H9 (cell line): ENCODE data around the gene CDKAL1. TPM values are rescaled to one million over a fixed set of nuclear protein-coding genes. Genes with fewer than 3 reads are reported as not detected.

Experiments used
- DNase-seq: peaks from one replicate; pipeline ENCODE4 v3.0.0-alpha.2; 2017
- H2AFZ ChIP-seq: one replicate; pipeline ENCODE4 v1.6.1; 2013; ENCODE audit warnings: mild to moderate bottlenecking, low read length, control low read depth, moderate library complexity
- H2AK5ac ChIP-seq: 2 replicates; pipeline ENCODE4 v1.6.1; 2013; ENCODE audit warnings: low read length, control low read depth, mixed read lengths; ENCODE audit not compliant: insufficient read length
- H2BK120ac ChIP-seq: one replicate; pipeline ENCODE4 v1.6.1; 2013; ENCODE audit warnings: low read depth, mild to moderate bottlenecking, low read length, control low read depth, inconsistent platforms; ENCODE audit not compliant: poor library complexity, severe bottlenecking
- H2BK12ac ChIP-seq: 2 replicates; pipeline ENCODE4 v1.6.1; 2013; ENCODE audit warnings: low read length, control low read depth, mixed read lengths, low read depth; ENCODE audit not compliant: insufficient read length
- H2BK15ac ChIP-seq: 2 replicates; pipeline ENCODE4 v1.6.1; 2013; ENCODE audit warnings: low read depth, low read length, control low read depth
- H2BK20ac ChIP-seq: one replicate; pipeline ENCODE4 v1.6.1; 2013; ENCODE audit warnings: low read depth, mild to moderate bottlenecking, low read length, control low read depth, inconsistent platforms; ENCODE audit not compliant: poor library complexity, severe bottlenecking
- H2BK5ac ChIP-seq: 2 replicates; pipeline ENCODE4 v1.6.1; 2013; ENCODE audit warnings: low read length, control low read depth, mixed read lengths; ENCODE audit not compliant: insufficient read length
- H3K14ac ChIP-seq: 2 replicates; pipeline ENCODE4 v1.6.1; 2013; ENCODE audit warnings: low read length, control low read depth; ENCODE audit not compliant: insufficient read depth
- H3K18ac ChIP-seq: 2 replicates; pipeline ENCODE4 v1.6.1; 2013; ENCODE audit warnings: low read depth, mild to moderate bottlenecking, mixed read lengths, low read length, control low read depth; ENCODE audit not compliant: insufficient read length
- H3K23ac ChIP-seq: 2 replicates; pipeline ENCODE4 v1.6.1; 2013; ENCODE audit warnings: low read length, control low read depth, mixed read lengths, low read depth; ENCODE audit not compliant: insufficient read length
- H3K23me2 ChIP-seq: 2 replicates; pipeline ENCODE4 v1.6.1; 2013; ENCODE audit warnings: low read depth, mild to moderate bottlenecking, mixed read lengths, low read length, control low read depth; ENCODE audit not compliant: insufficient read length, poor library complexity, severe bottlenecking
- H3K27ac ChIP-seq: 2 replicates; pipeline ENCODE4 v1.5.1; 2013; ENCODE audit warnings: low read length, control low read depth, mixed read lengths, low read depth; ENCODE audit not compliant: insufficient read length
- H3K27me3 ChIP-seq: 2 replicates; pipeline ENCODE4 v1.6.1; 2013; ENCODE audit warnings: low read length, control low read depth, inconsistent platforms; ENCODE audit not compliant: insufficient read depth
- H3K4ac ChIP-seq: 2 replicates; pipeline ENCODE4 v1.6.1; 2013; ENCODE audit warnings: low read depth, mild to moderate bottlenecking, control low read depth, inconsistent platforms, low read length, moderate library complexity
- H3K4me1 ChIP-seq: 2 replicates; pipeline ENCODE4 v1.6.1; 2013; ENCODE audit warnings: low read length, control low read depth, inconsistent platforms; ENCODE audit not compliant: insufficient read depth
- H3K4me2 ChIP-seq: 2 replicates; pipeline ENCODE4 v1.6.1; 2013; ENCODE audit warnings: low read length, control low read depth, mixed read lengths; ENCODE audit not compliant: insufficient read length, insufficient read depth
- H3K56ac ChIP-seq: 2 replicates; pipeline ENCODE4 v1.6.1; 2013; ENCODE audit warnings: low read depth, mild to moderate bottlenecking, mixed read lengths, low read length, control low read depth; ENCODE audit not compliant: insufficient read length
- H3K79me1 ChIP-seq: 2 replicates; pipeline ENCODE4 v1.6.1; 2013; ENCODE audit warnings: low read depth, mild to moderate bottlenecking, moderate library complexity, low read length, control low read depth, inconsistent platforms; ENCODE audit not compliant: insufficient read depth, poor library complexity, severe bottlenecking
- H3K79me2 ChIP-seq: 2 replicates; pipeline ENCODE4 v1.6.1; 2013; ENCODE audit warnings: low read length, control low read depth, inconsistent platforms; ENCODE audit not compliant: insufficient read depth
- H3K9ac ChIP-seq: 2 replicates; pipeline ENCODE4 v1.6.1; 2013; ENCODE audit warnings: low read length, control low read depth, mixed read lengths; ENCODE audit not compliant: insufficient read length; ENCODE audit errors: extremely low read depth
- H3K9me3 ChIP-seq: one replicate; pipeline ENCODE4 v1.6.1; 2013; ENCODE audit warnings: low read depth, low read length, inconsistent platforms; ENCODE audit not compliant: control insufficient read depth
- H3T11ph ChIP-seq: one replicate; pipeline ENCODE4 v1.6.1; 2013; ENCODE audit warnings: mild to moderate bottlenecking, low read length, control low read depth, inconsistent platforms
- H4K20me1 ChIP-seq: one replicate; pipeline ENCODE4 v1.6.1; 2013; ENCODE audit not compliant: control insufficient read depth, insufficient read length, insufficient read depth
- H4K5ac ChIP-seq: 2 replicates; pipeline ENCODE4 v1.6.1; 2013; ENCODE audit warnings: low read depth, mild to moderate bottlenecking, mixed read lengths, low read length, control low read depth; ENCODE audit not compliant: insufficient read length
- H4K8ac ChIP-seq: replicated peaks from 2 replicates; pipeline ENCODE4 v1.6.1; 2013; ENCODE audit warnings: low read length, control low read depth, mixed read lengths, low read depth; ENCODE audit not compliant: insufficient read length
- H4K91ac ChIP-seq: 2 replicates; pipeline ENCODE4 v1.6.1; 2013; ENCODE audit warnings: low read depth, mild to moderate bottlenecking, moderate library complexity, mixed read lengths, low read length, control low read depth; ENCODE audit not compliant: insufficient read length
- H3K27ac Mint-ChIP-seq, 3 experiments: 2 replicates in 2 of 3; 3 replicates in 1 of 3; pipeline ENCODE4 v1.8.0; 2020 to 2021; ENCODE audit warnings: mixed read lengths in 3 of 3, mild to moderate bottlenecking in 1 of 3, moderate library complexity in 1 of 3
- H3K27me3 Mint-ChIP-seq: 2 replicates; pipeline ENCODE4 v1.8.0; 2021; ENCODE audit warnings: low read depth, mild to moderate bottlenecking, moderate library complexity, mixed read lengths
- H3K36me3 Mint-ChIP-seq, 3 experiments: 2 replicates in 2 of 3; 3 replicates in 1 of 3; pipeline ENCODE4 v1.8.0; 2020 to 2021; ENCODE audit warnings: low read depth in 3 of 3, mixed read lengths in 3 of 3; ENCODE audit not compliant: insufficient read depth in 1 of 3
- H3K4me1 Mint-ChIP-seq, 2 experiments: 2 replicates each; pipeline ENCODE4 v1.8.0; 2020; ENCODE audit warnings: mixed read lengths in 2 of 2
- H3K4me3 Mint-ChIP-seq, 2 experiments: 2 replicates in 1 of 2; 3 replicates in 1 of 2; pipeline ENCODE4 v1.8.0; 2020 to 2021; ENCODE audit warnings: mild to moderate bottlenecking in 2 of 2, mixed read lengths in 2 of 2, moderate library complexity in 1 of 2
- H3K9me3 Mint-ChIP-seq, 2 experiments: 2 replicates in 1 of 2; 3 replicates in 1 of 2; pipeline ENCODE4 v1.8.0; 2020; ENCODE audit warnings: mild to moderate bottlenecking in 2 of 2, mixed read lengths in 2 of 2, moderate library complexity in 1 of 2
- WGBS: extraction: QIAGEN DNeasy Blood & Tissue Kit; methylation state at CpG from one replicate; pipeline ENCODE4 v1.1.7; 2013; ENCODE audit warnings: missing lambda C conversion rate, low lambda C conversion rate, mixed read lengths; ENCODE audit not compliant: insufficient read length; ENCODE audit errors: extremely low coverage; 5-methylcytosine and 5-hydroxymethylcytosine counted together
- total RNA-seq: library from RNA; stranded (reverse); gene quantifications from 2 replicates; pipeline ENCODE4 v1.2.1, GENCODE V29; 2021
- TF ChIP-seq, protein P1 (sequence below): fragments of 200-600 bp; sonication (generic); conservative IDR thresholded peaks from 3 replicates; pipeline ENCODE4 v1.8.0; 2021; ENCODE audit warnings: antibody characterized with exemption, mild to moderate bottlenecking

Gene CDKAL1
- total RNA-seq, 1 experiment from 2014 or later = 23.0 TPM

DNA sequence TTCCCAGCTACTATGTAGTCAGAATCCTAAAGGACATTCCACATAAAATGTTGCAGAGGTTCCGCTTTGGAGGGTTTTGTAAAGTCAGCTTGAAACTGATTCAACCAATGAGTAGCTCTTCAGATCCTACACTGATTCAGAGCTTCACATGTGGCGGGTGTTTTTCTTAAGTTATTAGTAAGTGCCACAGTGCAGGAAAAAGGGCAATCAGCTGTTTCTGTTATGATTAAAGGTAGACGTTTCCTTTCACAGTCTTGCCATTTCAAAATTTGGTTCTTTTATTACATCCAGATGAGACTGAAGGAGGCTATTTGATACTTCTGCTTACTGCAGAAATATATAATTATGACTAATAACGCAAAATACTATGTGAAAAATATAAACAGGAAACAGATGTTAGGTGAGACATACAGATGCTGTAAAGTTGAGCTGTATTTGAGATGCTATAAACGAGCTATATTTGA lies 443.9 kb downstream of the CDKAL1 start:
- H3K4me1 ChIP-seq = no peaks in the 10 kb centered on the region
- H3K79me1 ChIP-seq = no peaks in the 10 kb centered on the region
- Mint-ChIP-seq H3K27ac (no peak overlapping the region), H3K9me3 (no peaks in the 10 kb centered on the region), H3K27me3 (no peaks in the 10 kb centered on the region), H3K4me3 (no peak overlapping the region), H3K4me1 (no peaks in the 10 kb centered on the region), H3K36me3 (no peaks in the 10 kb centered on the region)
- H2BK15ac ChIP-seq = no peak overlapping the region
- no peak overlapping the region for H2BK5ac ChIP-seq
- no peak overlapping the region for H3K9ac ChIP-seq
- TF ChIP-seq, protein P1, sequence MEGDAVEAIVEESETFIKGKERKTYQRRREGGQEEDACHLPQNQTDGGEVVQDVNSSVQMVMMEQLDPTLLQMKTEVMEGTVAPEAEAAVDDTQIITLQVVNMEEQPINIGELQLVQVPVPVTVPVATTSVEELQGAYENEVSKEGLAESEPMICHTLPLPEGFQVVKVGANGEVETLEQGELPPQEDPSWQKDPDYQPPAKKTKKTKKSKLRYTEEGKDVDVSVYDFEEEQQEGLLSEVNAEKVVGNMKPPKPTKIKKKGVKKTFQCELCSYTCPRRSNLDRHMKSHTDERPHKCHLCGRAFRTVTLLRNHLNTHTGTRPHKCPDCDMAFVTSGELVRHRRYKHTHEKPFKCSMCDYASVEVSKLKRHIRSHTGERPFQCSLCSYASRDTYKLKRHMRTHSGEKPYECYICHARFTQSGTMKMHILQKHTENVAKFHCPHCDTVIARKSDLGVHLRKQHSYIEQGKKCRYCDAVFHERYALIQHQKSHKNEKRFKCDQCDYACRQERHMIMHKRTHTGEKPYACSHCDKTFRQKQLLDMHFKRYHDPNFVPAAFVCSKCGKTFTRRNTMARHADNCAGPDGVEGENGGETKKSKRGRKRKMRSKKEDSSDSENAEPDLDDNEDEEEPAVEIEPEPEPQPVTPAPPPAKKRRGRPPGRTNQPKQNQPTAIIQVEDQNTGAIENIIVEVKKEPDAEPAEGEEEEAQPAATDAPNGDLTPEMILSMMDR = no peak
- no peak overlapping the region for H3T11ph ChIP-seq
- no peaks in the 10 kb centered on the region for H3K9me3 ChIP-seq
- H4K8ac ChIP-seq = no peak overlapping the region
- no peak overlapping the region for H4K91ac ChIP-seq
- H2BK20ac ChIP-seq = no peak overlapping the region
- H2BK12ac ChIP-seq = no peak overlapping the region
- no peak overlapping the region for H3K56ac ChIP-seq
- H2AFZ ChIP-seq = no peak overlapping the region
- H3K27ac ChIP-seq = no peak overlapping the region
- H3K79me2 ChIP-seq = no peaks in the 10 kb centered on the region
- H4K5ac ChIP-seq = no peak overlapping the region
- no peak overlapping the region for H2BK120ac ChIP-seq
- no peak overlapping the region for H3K14ac ChIP-seq
- no peak overlapping the region for H2AK5ac ChIP-seq
- no peak for DNase-seq
- H3K27me3 ChIP-seq = no peaks in the 10 kb centered on the region
- H3K23me2 ChIP-seq = peaks cover 2% of the 10 kb centered on the region
- no peak overlapping the region for H3K4me2 ChIP-seq
- no CpG with 5 or more reads among the region's 5 CpGs for WGBS
- H4K20me1 ChIP-seq = no peaks in the 10 kb centered on the region
- H3K18ac ChIP-seq = no peak overlapping the region
- no peak overlapping the region for H3K4ac ChIP-seq
- no peak overlapping the region for H3K23ac ChIP-seq
